H1 (cell line): ENCODE results near the gene GLIPR2. TPM values are rescaled to one million over a fixed set of nuclear protein-coding genes. Genes with fewer than 3 reads are reported as not detected.

Experiments
- CTCF ChIA-PET: fragments of 300-600 bp; sonication (Branson Sonifier 250); formaldehyde crosslinking; loops from one replicate; lab custom pipeline; 2021; ENCODE audit not compliant: partially characterized antibody; lab: Charles Lee
- POLR2A ChIA-PET: fragments of 300-600 bp; sonication (Branson Sonifier 250); formaldehyde crosslinking; loops from one replicate; lab custom pipeline; 2021; ENCODE audit warnings: inconsistent platforms; ENCODE audit not compliant: partially characterized antibody; lab: Charles Lee
- DNase-seq, 2 experiments: peaks; one replicate each; pipeline versions ENCODE4 v3.0.0 to v3.0.0-alpha.2; 2010 to 2022; ENCODE audit warnings: low spot score in 2 of 2, low read depth in 1 of 2, mixed read lengths in 1 of 2
- FAIRE-seq: peaks from 2 replicates; lab custom pipeline; 2011; peaks lifted over from hg19 to GRCh38; lab: Jason Lieb, UNC
- H2AFZ ChIP-seq: 2 replicates; pipeline ENCODE4 v1.8.1; 2012; ENCODE audit warnings: low read length, inconsistent platforms
- H2AK5ac ChIP-seq: 2 replicates; pipeline ENCODE4 v1.6.1; 2013; ENCODE audit warnings: low read depth, low read length
- H2BK120ac ChIP-seq: replicated peaks from 2 replicates; pipeline ENCODE3; 2013; ENCODE audit warnings: low read depth, low read length, inconsistent platforms
- H2BK12ac ChIP-seq: 2 replicates; pipeline ENCODE4 v1.6.1; 2013; ENCODE audit warnings: low read depth, low read length
- H2BK15ac ChIP-seq: 2 replicates; pipeline ENCODE4 v1.6.1; 2013; ENCODE audit warnings: low read length
- H2BK20ac ChIP-seq: 2 replicates; pipeline ENCODE4 v1.6.1; 2013; ENCODE audit warnings: low read length
- H2BK5ac ChIP-seq: 2 replicates; pipeline ENCODE4 v1.6.1; 2013; ENCODE audit warnings: low read depth, low read length
- H3K14ac ChIP-seq: 2 replicates; pipeline ENCODE4 v1.6.1; 2013; ENCODE audit warnings: inconsistent platforms; ENCODE audit not compliant: insufficient read length
- H3K18ac ChIP-seq: 2 replicates; pipeline ENCODE4 v1.6.1; 2013; ENCODE audit warnings: low read length; ENCODE audit errors: extremely low read depth
- H3K23ac ChIP-seq: 2 replicates; pipeline ENCODE4 v1.6.1; 2013; ENCODE audit warnings: inconsistent platforms; ENCODE audit not compliant: insufficient read length
- H3K23me2 ChIP-seq: 2 replicates; pipeline ENCODE4 v1.6.1; 2013; ENCODE audit warnings: low read depth, low read length
- H3K27ac ChIP-seq: 2 replicates; pipeline ENCODE4 v1.6.1; 2011; ENCODE audit warnings: low read depth, low read length, inconsistent platforms
- H3K27me3 ChIP-seq, 4 experiments: replicated peaks in 1 of 4; 1 replicate in 1 of 4; 2 replicates in 3 of 4; pipeline versions ENCODE4 v1.6.1 to v1.8.1; 2011 to 2013; ENCODE audit warnings: low read length in 3 of 4, mild to moderate bottlenecking in 3 of 4, inconsistent platforms in 2 of 4, mixed read lengths in 2 of 4, moderate library complexity in 1 of 4; ENCODE audit not compliant: control insufficient read depth in 3 of 4, insufficient read depth in 3 of 4; ENCODE audit errors: extremely low read depth in 1 of 4
- H3K36me3 ChIP-seq, 4 experiments: 2 replicates each; pipeline versions ENCODE4 v1.6.1 to v1.8.1; 2011 to 2013; ENCODE audit warnings: mild to moderate bottlenecking in 4 of 4, low read length in 3 of 4, moderate library complexity in 2 of 4, control low read depth in 1 of 4, inconsistent platforms in 1 of 4; ENCODE audit not compliant: insufficient read depth in 4 of 4, control insufficient read depth in 2 of 4
- H3K4ac ChIP-seq: replicated peaks from 2 replicates; pipeline ENCODE3; 2013; ENCODE audit warnings: low read length, low read depth, mixed read lengths, inconsistent platforms; ENCODE audit not compliant: insufficient read length
- H3K4me1 ChIP-seq, 4 experiments: replicated peaks in 1 of 4; 1 replicate in 1 of 4; 2 replicates in 3 of 4; pipeline versions ENCODE4 v1.6.1 to v1.8.1; 2011 to 2013; ENCODE audit warnings: low read length in 3 of 4, inconsistent platforms in 2 of 4, mixed read lengths in 1 of 4; ENCODE audit not compliant: insufficient read depth in 4 of 4, control insufficient read depth in 3 of 4
- H3K4me2 ChIP-seq, 2 experiments: 2 replicates each; pipeline versions ENCODE4 v1.6.1 to v1.8.1; 2011 to 2013; ENCODE audit warnings: low read depth in 2 of 2, low read length in 2 of 2, control low read depth in 1 of 2, inconsistent platforms in 1 of 2, mild to moderate bottlenecking in 1 of 2; ENCODE audit not compliant: insufficient read depth in 1 of 2
- H3K4me3 ChIP-seq, 4 experiments: fragments of 200-600, 300-600 bp in 1 of 4; sonication (generic), shearing (Covaris generic), sonication (Bioruptor Twin) in 1 of 4; 2 replicates each; pipeline versions ENCODE4 v1.5.1 to v1.8.1; 2011 to 2016; ENCODE audit warnings: low read length in 4 of 4, low read depth in 3 of 4, control low read depth in 2 of 4, inconsistent platforms in 2 of 4, mild to moderate bottlenecking in 2 of 4, mixed read lengths in 1 of 4, moderate library complexity in 1 of 4; ENCODE audit not compliant: insufficient read depth in 2 of 4; ENCODE audit errors: extremely low read depth in 1 of 4
- H3K56ac ChIP-seq: replicated peaks from 2 replicates; pipeline ENCODE3; 2013; ENCODE audit warnings: low read depth, mild to moderate bottlenecking, mixed read lengths, low read length, inconsistent platforms; ENCODE audit not compliant: insufficient read length
- H3K79me1 ChIP-seq: 2 replicates; pipeline ENCODE4 v1.6.1; 2013; ENCODE audit warnings: low read depth, low read length, control low read depth
- H3K79me2 ChIP-seq, 2 experiments: 2 replicates each; pipeline versions ENCODE4 v1.6.1 to v1.8.1; 2012 to 2013; ENCODE audit warnings: low read length in 2 of 2, mild to moderate bottlenecking in 2 of 2, inconsistent platforms in 1 of 2; ENCODE audit not compliant: insufficient read depth in 2 of 2, control insufficient read depth in 1 of 2
- H3K9ac ChIP-seq, 4 experiments: replicated peaks in 1 of 4; 1 replicate in 1 of 4; 2 replicates in 3 of 4; pipeline versions ENCODE4 v1.6.1 to v1.8.1; 2011 to 2013; ENCODE audit warnings: low read depth in 3 of 4, low read length in 3 of 4, control low read depth in 2 of 4, mild to moderate bottlenecking in 2 of 4, moderate library complexity in 2 of 4, inconsistent platforms in 1 of 4; ENCODE audit errors: extremely low read depth in 1 of 4
- H3K9me3 ChIP-seq, 2 experiments: 2 replicates each; pipeline versions ENCODE4 v1.6.1 to v1.8.1; 2012 to 2013; ENCODE audit warnings: mild to moderate bottlenecking in 2 of 2, moderate library complexity in 2 of 2, control low read depth in 1 of 2, inconsistent platforms in 1 of 2, low read depth in 1 of 2, low read length in 1 of 2, mixed read lengths in 1 of 2; ENCODE audit not compliant: insufficient read depth in 2 of 2
- H4K20me1 ChIP-seq, 2 experiments: replicated peaks in 1 of 2; 2 replicates each; pipeline versions ENCODE3 to v1.8.1; 2011 to 2013; ENCODE audit warnings: inconsistent platforms in 2 of 2, low read length in 2 of 2, mild to moderate bottlenecking in 1 of 2; ENCODE audit not compliant: insufficient read depth in 2 of 2, control insufficient read depth in 1 of 2
- H4K5ac ChIP-seq: 2 replicates; pipeline ENCODE4 v1.6.1; 2013; ENCODE audit warnings: low read length, low read depth, mixed read lengths, inconsistent platforms; ENCODE audit not compliant: insufficient read length
- H4K8ac ChIP-seq: 2 replicates; pipeline ENCODE4 v1.8.0; 2013; ENCODE audit warnings: mild to moderate bottlenecking, moderate library complexity, low read length, inconsistent platforms; ENCODE audit not compliant: insufficient read depth; ENCODE audit errors: extremely low read depth
- H4K91ac ChIP-seq: replicated peaks from 2 replicates; pipeline ENCODE3; 2013; ENCODE audit warnings: low read length, mixed read lengths, inconsistent platforms; ENCODE audit not compliant: insufficient read length
- CHD2 ChIP-seq: IDR thresholded peaks from 2 replicates; pipeline ENCODE4 v1.6.1; 2012; ENCODE audit warnings: low read length, improper control_type of control experiment
- JUND ChIP-seq: IDR thresholded peaks from 2 replicates; pipeline ENCODE4 v1.6.1; 2011; ENCODE audit warnings: mild to moderate bottlenecking, improper control_type of control experiment, low read length
- PHF8 ChIP-seq: fragments of 200-600 bp; sonication (generic); conservative IDR thresholded peaks from 2 replicates; pipeline ENCODE4 v1.7.1; 2012; ENCODE audit warnings: low read depth, mild to moderate bottlenecking, inconsistent platforms, low read length, moderate library complexity
- WGBS, 2 experiments: shearing (Covaris generic) in 1 of 2; methylation state at CpG; one replicate each; pipeline versions ENCODE4 v1.1.6 to v1.1.7; 2013 to 2015; ENCODE audit warnings: low lambda C conversion rate in 2 of 2, mixed read lengths in 2 of 2, inconsistent platforms in 1 of 2, low coverage in 1 of 2, missing lambda C conversion rate in 1 of 2; ENCODE audit not compliant: insufficient replicate concordance in 2 of 2, insufficient coverage in 1 of 2, insufficient read length in 1 of 2; ENCODE audit errors: extremely low coverage in 1 of 2, missing lambda C conversion rate in 1 of 2; 5-methylcytosine and 5-hydroxymethylcytosine counted together
- polyA plus RNA-seq, 7 experiments: library from polyadenylated mRNA; depleted of rRNA in 3 of 7; stranded (reverse) in 5 of 7; unstranded in 2 of 7; fragments of >200 nt in 5 of 7; fragments of 200-250 nt in 2 of 7; gene quantifications; 1 replicate in 5 of 7; 2 replicates in 1 of 7; 4 replicates in 1 of 7; pipeline versions ENCODE4 v1.2.1 to v1.2.3, GENCODE V29; 2011 to 2013; ENCODE audit warnings: missing spikeins in 2 of 7, mixed read lengths in 2 of 7
- total RNA-seq: library from RNA; stranded (reverse); fragmentation: NEBNext Ultra II Directional; extraction: Animal tissue kit (Norgen Biotek cat#: 25700); gene quantifications from 2 replicates; pipeline ENCODE4 v1.2.1, GENCODE V29; 2021

The GLIPR2 gene
- total and polyA plus RNA-seq, 2 of the 8 experiments (the other 6 are each of a cell fraction or from before 2014, with no cell fraction given): 7.9 to 12.0 TPM

GRCh38 chr9:36152741-36153438 lies 16.4 kb downstream of the GLIPR2 start:
- H4K20me1 ChIP-seq: no peaks in the 10 kb centered on the region
- H3K36me3 ChIP-seq: peaks cover 0 to 4% (median 0%) of the 10 kb centered on the region in 4 experiments; a peak in 2 of 8 replicates
- no peak overlapping the region for H2BK5ac ChIP-seq
- no peak overlapping the region for H3K18ac ChIP-seq
- 91% methylated on average over 8 of the region's 10 CpGs; no CpG with 5 or more reads in 1 of the 2 experiments for WGBS, 2 experiments
- no peak overlapping the region for H2BK120ac ChIP-seq
- H4K8ac ChIP-seq: no peak overlapping the region
- FAIRE-seq (no peak), DNase-seq (no peak)
- H3K9me3 ChIP-seq: peaks cover 6 to 8% of the 10 kb centered on the region in 2 experiments
- no peak overlapping the region for H2BK12ac ChIP-seq
- no peak overlapping the region for H3K14ac ChIP-seq
- H2BK20ac ChIP-seq: no peak overlapping the region
- H2BK15ac ChIP-seq: no peak overlapping the region
- H2AFZ ChIP-seq: no peak overlapping the region
- H4K91ac ChIP-seq: no peak overlapping the region
- no peak overlapping the region for H3K4me2 ChIP-seq
- no peaks in the 10 kb centered on the region for H3K79me2 ChIP-seq
- H3K9ac ChIP-seq: no peak overlapping the region
- H2AK5ac ChIP-seq: no peak overlapping the region
- H3K79me1 ChIP-seq: no peaks in the 10 kb centered on the region
- peaks cover 0 to 4% (median 0%) of the 10 kb centered on the region in 4 experiments; a peak in 1 of 7 replicates for H3K4me1 ChIP-seq
- TF ChIP-seq CHD2 (no peak), PHF8 (no peak), JUND (no peak)
- no peak overlapping the region for H3K4ac ChIP-seq
- no peak overlapping the region for H3K27ac ChIP-seq
- H3K23me2 ChIP-seq: no peaks in the 10 kb centered on the region
- POLR2A ChIA-PET: no interaction called here
- no peaks in the 10 kb centered on the region for H3K27me3 ChIP-seq
- CTCF ChIA-PET: interaction anchor here (0.6 to 2.9 kb wide), 5 partner anchors 9 to 319 kb away, joined by 3 to 8 read pairs (median 4); no protein-coding TSS in a partner anchor
- no peak overlapping the region for H4K5ac ChIP-seq
- H3K23ac ChIP-seq: no peak overlapping the region
- H3K56ac ChIP-seq: no peak overlapping the region
- H3K4me3 ChIP-seq: no peak overlapping the region
